Placental pericyte (primary cell): ENCODE results near the gene MB21D2. TPM values are rescaled to one million over a fixed set of nuclear protein-coding genes. Genes with fewer than 3 reads are reported as not detected.

Source experiments
- total RNA-seq: library from RNA; depleted of rRNA; stranded (reverse); fragments of >200 nt; gene quantifications from 2 replicates; pipeline ENCODE4 v1.2.3, GENCODE V29; 2012

Gene MB21D2, protein sequence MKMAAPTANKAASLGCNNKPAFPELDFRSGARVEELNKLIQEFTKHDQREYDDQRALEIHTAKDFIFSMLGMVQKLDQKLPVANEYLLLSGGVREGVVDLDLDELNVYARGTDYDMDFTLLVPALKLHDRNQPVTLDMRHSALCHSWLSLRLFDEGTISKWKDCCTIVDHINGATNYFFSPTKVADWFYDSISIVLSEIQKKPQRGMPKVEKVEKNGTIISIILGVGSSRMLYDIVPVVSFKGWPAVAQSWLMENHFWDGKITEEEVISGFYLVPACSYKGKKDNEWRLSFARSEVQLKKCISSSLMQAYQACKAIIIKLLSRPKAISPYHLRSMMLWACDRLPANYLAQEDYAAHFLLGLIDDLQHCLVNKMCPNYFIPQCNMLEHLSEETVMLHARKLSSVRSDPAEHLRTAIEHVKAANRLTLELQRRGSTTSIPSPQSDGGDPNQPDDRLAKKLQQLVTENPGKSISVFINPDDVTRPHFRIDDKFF
- total RNA-seq, result 12.7 and 32.6 TPM in 2 replicates

DNA sequence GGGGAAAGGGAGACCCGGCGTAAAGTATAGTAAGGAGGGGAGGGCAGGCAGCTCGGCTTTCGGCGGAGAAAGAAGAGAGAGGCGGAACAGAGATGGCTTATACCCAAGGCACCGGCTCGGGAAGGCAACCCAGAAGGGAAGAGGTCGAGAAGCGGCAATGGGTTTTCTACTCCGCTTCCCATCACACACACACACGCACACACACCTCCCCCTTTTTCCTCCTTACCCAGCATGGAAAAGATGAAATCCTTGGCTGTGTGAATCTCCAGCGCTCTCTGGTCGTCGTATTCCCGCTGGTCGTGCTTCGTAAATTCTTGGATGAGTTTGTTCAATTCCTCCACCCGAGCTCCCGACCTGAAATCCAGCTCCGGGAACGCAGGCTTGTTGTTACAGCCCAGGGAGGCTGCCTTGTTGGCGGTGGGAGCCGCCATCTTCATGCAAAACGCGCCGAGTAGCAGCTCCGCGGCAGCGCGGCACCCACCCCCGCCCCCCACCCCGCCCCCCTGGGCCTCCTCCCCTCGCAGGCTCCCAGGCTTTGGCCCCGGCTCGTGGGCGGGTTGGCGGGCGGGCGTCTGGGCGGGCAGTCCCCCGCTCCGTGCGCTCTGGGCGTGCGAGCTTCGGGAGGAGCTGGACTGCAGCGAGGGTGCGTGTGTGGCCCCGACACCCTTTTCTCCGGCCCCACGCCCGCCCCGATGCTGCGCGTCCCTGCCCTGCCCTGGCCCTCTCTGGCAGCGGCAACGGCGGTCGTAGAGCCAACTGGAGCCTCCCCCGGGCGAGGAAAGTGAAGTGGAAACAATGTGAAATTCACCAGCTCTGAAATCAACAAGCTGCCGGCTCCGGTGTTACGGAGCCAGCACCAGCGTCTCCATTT, at the start of gene MB21D2:
TSS of gene MB21D2 (minus strand) at position 453 of the 871 bp plus-strand sequence. CDS start at position 437, 16 bp downstream.

Other genes starting within 250 kb of the MB21D2 start
- 0.14 TPM in 1 of 2 replicates, not detected in the other for gene FGF12, start 190.3 kb downstream of the MB21D2 start, total RNA-seq